Large intestine (tissue), 3 donors: ENCODE data around the gene FRRS1L. TPM values are rescaled to one million over a fixed set of nuclear protein-coding genes. Genes with fewer than 3 reads are reported as not detected.
A peak's percentile ranks its signal among the peaks of the same experiment; 100 is the strongest.

Experiments
- DNase-seq, 2 donors: peaks; one replicate each; pipeline versions ENCODE4 v3.0.0 to v3.0.0-alpha.2; 2013
- H3K27ac ChIP-seq: one replicate; pipeline ENCODE4 v1.5.1; 2013; ENCODE audit warnings: low read length
- H3K27me3 ChIP-seq: 2 replicates; pipeline ENCODE4 v1.6.1; 2013; ENCODE audit warnings: low read length; ENCODE audit not compliant: control insufficient read depth, insufficient read depth
- H3K36me3 ChIP-seq: 2 replicates; pipeline ENCODE4 v1.6.1; 2013; ENCODE audit warnings: low read length; ENCODE audit not compliant: control insufficient read depth, insufficient read depth
- H3K4me1 ChIP-seq: one replicate; pipeline ENCODE4 v1.6.1; 2013; ENCODE audit warnings: low read length; ENCODE audit not compliant: control insufficient read depth, insufficient read depth
- H3K4me3 ChIP-seq: one replicate; pipeline ENCODE4 v1.5.1; 2013; ENCODE audit warnings: low read length
- H3K9me3 ChIP-seq: one replicate; pipeline ENCODE4 v1.6.1; 2013; ENCODE audit warnings: mild to moderate bottlenecking, low read depth, low read length, moderate library complexity; ENCODE audit not compliant: control insufficient read depth
- WGBS: methylation state at CpG from one replicate; pipeline ENCODE4 v1.1.5; 2013; ENCODE audit warnings: low lambda C conversion rate; ENCODE audit not compliant: insufficient coverage; 5-methylcytosine and 5-hydroxymethylcytosine counted together
- polyA plus RNA-seq: library from polyadenylated mRNA; unstranded; fragments of 120-200 nt; gene quantifications from one replicate; pipeline ENCODE4 v1.2.1, GENCODE V29; 2013

The FRRS1L gene
- polyA plus RNA-seq, 1 donor = 9.1 TPM

DNA sequence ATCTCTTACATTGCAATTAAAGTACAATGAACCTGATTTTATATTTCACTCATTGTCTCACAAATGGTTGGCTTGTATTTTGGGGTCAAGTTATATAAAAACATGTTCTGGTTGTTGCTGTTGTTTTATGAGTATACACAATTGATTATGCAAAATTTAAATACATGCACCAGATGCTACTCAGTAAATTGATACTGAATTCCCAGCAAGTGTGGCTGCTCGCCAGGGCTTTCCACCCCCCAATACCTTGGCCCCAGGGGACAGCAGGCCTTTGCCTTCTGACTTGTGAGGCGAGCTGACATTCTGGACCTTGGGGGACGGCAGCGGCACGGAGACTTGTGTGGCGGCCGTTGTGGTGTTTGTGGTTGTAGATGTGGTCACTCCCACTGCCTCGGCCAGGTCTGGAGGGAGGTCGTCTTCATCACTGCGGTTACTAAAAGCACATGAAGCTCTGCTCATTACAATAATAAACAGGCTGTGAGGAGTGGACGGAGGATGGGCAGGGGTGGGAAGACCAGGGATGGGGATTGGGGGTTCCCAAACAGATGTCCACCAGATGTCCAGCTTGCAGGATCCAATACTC is 27.0 kb upstream of the FRRS1L start:
- Histone ChIP-seq H3K27ac (no peak overlapping the region), H3K9me3 (no peaks in the 10 kb centered on the region), H3K4me1 (no peaks in the 10 kb centered on the region), H3K36me3 (no peaks in the 10 kb centered on the region), H3K27me3 (no peaks in the 10 kb centered on the region), H3K4me3 (no peak overlapping the region)
- WGBS = no CpG with 5 or more reads among the region's 11 CpGs
- no peak for DNase-seq

DNA sequence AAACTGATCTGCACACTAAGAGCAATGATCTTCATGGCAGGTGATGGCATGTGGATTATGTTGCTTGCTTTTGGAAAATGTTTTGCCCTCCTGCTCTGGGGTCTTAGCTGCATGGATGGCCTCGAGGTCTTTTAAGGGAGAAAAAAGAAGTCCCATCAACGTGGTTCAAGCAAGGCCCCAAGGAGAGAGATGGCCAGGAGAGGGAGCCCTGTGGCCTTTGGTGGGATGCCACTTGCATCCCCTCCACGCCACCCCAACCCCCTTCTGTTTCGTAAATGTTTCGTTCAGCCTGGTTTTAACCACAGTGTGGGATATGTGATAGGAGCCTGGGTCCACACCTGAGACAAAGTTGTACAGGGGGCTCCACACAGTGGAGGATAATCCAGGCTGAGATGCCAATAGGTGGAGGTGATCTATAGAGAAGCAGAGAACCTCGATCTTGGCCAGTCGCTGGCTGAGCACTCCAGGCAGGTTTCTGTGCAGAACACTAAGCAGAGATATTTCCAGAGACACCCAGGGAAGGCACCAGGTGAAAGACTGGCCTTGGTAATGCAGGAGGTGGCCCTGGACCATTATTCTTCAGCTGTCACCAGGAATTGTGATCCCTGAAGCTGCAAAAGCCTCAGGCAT is 25.8 kb upstream of the FRRS1L start:
- no peak overlapping the region for H3K4me3 ChIP-seq
- peak; percentile 30 to 33 for DNase-seq
- no peak overlapping the region for H3K27ac ChIP-seq
- H3K27me3 ChIP-seq = no peaks in the 10 kb centered on the region
- H3K9me3 ChIP-seq = no peaks in the 10 kb centered on the region
- WGBS = no CpG with 5 or more reads among the region's 7 CpGs
- no peaks in the 10 kb centered on the region for H3K36me3 ChIP-seq
- no peaks in the 10 kb centered on the region for H3K4me1 ChIP-seq

DNA sequence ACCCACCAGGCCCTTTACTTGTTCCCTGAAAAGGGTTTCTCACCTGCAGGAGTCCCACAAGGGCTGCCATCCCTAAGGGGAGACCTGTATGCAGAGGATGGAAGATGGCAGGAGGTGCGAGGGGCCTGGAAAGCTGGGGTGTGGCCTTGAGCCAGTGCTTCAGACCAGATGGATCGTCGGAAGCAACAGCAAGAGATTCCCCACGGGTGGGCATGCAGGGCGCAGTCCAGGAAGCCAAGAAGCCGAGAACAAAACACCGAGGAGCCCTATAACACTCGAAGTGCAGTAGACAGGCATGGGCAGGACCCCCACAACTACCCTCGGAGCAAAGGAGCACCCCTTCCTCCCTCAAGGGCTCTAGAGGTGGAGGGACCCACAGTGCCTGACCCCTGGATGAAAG is 24.7 kb upstream of the FRRS1L start:
- Histone ChIP-seq H3K27ac (no peak overlapping the region), H3K27me3 (no peaks in the 10 kb centered on the region), H3K9me3 (no peaks in the 10 kb centered on the region), H3K36me3 (no peaks in the 10 kb centered on the region), H3K4me3 (no peak overlapping the region), H3K4me1 (no peaks in the 10 kb centered on the region)
- WGBS = no CpG with 5 or more reads among the region's 9 CpGs
- no peak for DNase-seq

DNA sequence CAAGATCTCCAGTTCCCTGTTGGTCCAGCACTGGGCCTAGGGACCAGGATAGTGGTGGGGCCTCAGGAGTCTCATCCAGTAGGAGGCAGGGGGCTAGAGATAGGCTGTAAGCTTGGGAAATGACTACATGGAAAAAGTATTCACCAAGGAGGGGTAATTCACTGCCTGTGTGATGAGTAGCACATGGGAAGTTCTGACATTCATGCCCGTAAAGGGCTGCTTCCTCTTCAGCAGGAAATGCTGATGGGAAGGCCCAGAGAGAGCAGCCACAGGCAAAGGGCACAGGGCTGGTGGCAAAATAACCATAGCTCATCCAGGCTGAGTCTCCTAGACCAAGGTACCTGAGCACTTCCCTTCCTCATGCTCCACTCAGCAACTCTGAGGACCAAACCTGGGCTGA is 23.1 kb upstream of the FRRS1L start:
- no peaks in the 10 kb centered on the region for H3K27me3 ChIP-seq
- no peaks in the 10 kb centered on the region for H3K36me3 ChIP-seq
- no CpG with 5 or more reads among the region's 1 CpG for WGBS
- H3K9me3 ChIP-seq = no peaks in the 10 kb centered on the region
- no peaks in the 10 kb centered on the region for H3K4me1 ChIP-seq
- no peak overlapping the region for H3K4me3 ChIP-seq
- no peak for DNase-seq
- H3K27ac ChIP-seq = no peak overlapping the region

DNA sequence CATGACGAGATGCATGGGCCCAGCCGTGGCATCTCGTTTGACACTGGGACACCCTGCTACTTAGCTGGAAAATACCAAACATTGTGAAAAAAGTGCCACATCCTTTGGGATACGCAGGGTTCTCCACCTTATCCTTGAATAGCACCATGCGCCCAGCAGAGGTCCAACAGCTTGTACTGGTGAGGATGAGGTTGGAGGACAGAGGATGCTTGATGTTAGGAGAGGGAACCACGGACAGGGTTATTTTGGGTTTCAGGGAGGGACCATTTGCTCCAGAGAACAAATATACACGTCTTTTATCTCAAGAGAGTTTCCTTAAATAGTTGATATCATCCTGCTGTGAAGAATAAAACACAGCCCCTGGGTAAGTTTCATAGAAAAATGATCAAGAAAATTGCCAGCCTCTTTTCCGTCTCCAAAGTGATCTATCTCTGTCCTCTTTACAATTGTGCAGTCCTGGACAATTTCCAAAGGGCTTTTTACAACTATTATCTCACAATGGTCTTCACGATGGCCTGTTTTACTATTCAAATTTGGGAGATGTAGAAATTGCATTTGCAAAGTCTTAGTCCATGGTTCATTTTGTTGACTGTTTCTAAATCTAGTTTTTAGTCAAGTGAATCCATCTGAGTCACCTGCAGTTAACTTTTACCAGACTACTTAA is 19.9 kb upstream of the FRRS1L start:
- no peaks in the 10 kb centered on the region for H3K27me3 ChIP-seq
- no peaks in the 10 kb centered on the region for H3K4me1 ChIP-seq
- no peaks in the 10 kb centered on the region for H3K36me3 ChIP-seq
- no peaks in the 10 kb centered on the region for H3K9me3 ChIP-seq
- H3K27ac ChIP-seq = no peak overlapping the region
- H3K4me3 ChIP-seq = no peak overlapping the region
- DNase-seq = no peak
- no CpG with 5 or more reads among the region's 9 CpGs for WGBS

DNA sequence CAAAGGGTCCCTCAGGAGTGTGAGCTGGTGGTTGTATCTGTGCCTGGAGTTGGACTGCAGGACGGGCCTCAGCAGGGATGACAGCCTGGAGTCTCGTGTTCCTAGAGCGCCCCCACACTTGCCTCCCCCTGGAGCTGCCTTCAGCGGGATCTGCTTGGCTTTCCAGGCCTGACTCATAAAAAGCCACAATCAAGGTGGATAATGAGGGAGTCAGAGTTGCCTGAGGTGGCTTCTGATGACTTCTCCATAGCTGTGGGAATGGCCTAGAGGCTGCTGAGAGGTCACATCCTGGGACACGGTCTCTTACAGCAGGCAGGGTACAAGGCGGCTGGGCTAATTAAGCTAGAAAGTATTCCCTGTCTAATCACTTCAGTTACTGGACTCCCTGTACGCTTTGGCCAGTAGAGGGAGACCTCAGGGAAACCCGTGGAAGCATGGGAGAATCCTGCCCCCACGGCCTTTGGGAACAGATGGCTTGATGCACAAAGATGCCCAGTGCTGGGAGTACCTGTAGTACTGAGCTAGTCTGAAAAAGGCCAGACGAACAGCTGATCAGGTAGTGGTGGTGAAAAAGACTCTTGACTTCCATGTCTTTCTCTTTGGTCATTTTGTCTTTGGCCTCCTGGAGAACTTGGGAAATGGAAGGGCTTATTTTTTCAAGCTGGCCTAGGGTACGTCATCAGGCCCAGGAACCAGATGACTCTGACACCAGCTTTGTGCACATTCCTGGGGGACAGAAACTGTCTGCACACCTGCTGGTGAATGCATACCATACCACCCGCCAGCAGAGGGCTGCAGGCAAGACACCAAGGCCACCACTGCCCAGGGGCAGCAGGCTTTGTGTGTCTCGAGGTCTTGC is 16.1 kb upstream of the FRRS1L start:
- H3K4me3 ChIP-seq = no peak overlapping the region
- no peaks in the 10 kb centered on the region for H3K36me3 ChIP-seq
- no peaks in the 10 kb centered on the region for H3K27me3 ChIP-seq
- DNase-seq = peak in 1 of 2 donors; percentile 41
- H3K9me3 ChIP-seq = no peaks in the 10 kb centered on the region
- no peak overlapping the region for H3K27ac ChIP-seq
- no peaks in the 10 kb centered on the region for H3K4me1 ChIP-seq
- WGBS = 0% methylated on average over 1 of the region's 13 CpGs

GRCh38 chr9:109182550-109182939 is 15.5 kb upstream of the FRRS1L start:
- WGBS = no CpG with 5 or more reads among the region's 9 CpGs
- Histone ChIP-seq H3K4me1 (no peaks in the 10 kb centered on the region), H3K27ac (no peak overlapping the region), H3K4me3 (no peak overlapping the region), H3K27me3 (no peaks in the 10 kb centered on the region), H3K36me3 (no peaks in the 10 kb centered on the region), H3K9me3 (no peaks in the 10 kb centered on the region)
- no peak for DNase-seq

GRCh38 chr9:109181284-109181683 is 14.2 kb upstream of the FRRS1L start:
- H3K27ac ChIP-seq = no peak overlapping the region
- no CpG with 5 or more reads among the region's 1 CpG for WGBS
- H3K27me3 ChIP-seq = no peaks in the 10 kb centered on the region
- H3K4me3 ChIP-seq = no peak overlapping the region
- no peak for DNase-seq
- no peaks in the 10 kb centered on the region for H3K9me3 ChIP-seq
- no peaks in the 10 kb centered on the region for H3K36me3 ChIP-seq
- no peaks in the 10 kb centered on the region for H3K4me1 ChIP-seq

DNA sequence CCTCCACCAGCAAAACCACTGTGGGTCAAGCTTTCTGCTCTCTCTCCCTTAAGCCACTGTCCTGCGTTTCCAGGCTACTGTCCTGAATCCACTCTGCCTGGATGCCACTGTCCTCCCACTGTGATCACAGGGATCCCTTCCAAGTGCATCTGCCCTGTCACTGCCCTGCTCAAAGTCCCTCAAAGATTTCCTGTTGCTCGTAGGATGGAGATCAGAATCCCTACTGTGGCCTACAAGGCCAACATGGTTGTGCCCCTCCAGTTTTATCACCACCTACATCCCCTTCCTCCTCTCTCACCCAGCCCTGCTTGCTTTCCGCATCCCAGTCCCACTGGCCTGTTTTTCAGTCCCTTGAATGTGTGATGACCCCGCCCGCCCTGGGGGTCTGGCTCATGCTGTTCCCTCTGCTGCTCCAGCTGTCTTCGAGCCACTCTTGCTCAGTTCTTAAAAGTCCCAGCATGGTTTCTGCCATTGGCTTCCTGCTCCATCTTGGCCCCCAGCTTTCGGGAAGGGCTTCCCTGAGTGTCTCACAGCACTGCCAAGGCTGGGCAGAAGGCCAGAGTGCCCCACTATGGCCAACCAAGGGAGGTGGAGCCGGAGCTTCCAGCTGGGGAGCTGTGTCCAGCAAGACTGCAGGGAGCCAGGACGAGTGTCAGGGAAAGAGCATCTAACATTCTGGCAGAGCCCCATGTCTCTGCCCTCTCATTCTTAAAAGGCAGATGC is 12.9 kb upstream of the FRRS1L start:
- WGBS = 40% methylated on average over 1 of the region's 9 CpGs
- H3K4me3 ChIP-seq = no peak overlapping the region

GRCh38 chr9:109176963-109177362 is 9.9 kb upstream of the FRRS1L start:
- no peaks in the 10 kb centered on the region for H3K36me3 ChIP-seq
- H3K27ac ChIP-seq = no peak overlapping the region
- no peaks in the 10 kb centered on the region for H3K9me3 ChIP-seq
- no peak overlapping the region for H3K4me3 ChIP-seq
- no peaks in the 10 kb centered on the region for H3K27me3 ChIP-seq
- no peaks in the 10 kb centered on the region for H3K4me1 ChIP-seq
- DNase-seq = no peak
- 100% methylated on average over 1 of the region's 2 CpGs for WGBS

More for the DNA sequence above, 12.9 kb upstream of the FRRS1L start:
- H3K9me3 ChIP-seq = no peaks in the 10 kb centered on the region
- H3K27ac ChIP-seq = no peak overlapping the region
- no peaks in the 10 kb centered on the region for H3K27me3 ChIP-seq
- DNase-seq = no peak
- H3K36me3 ChIP-seq = no peaks in the 10 kb centered on the region
- no peaks in the 10 kb centered on the region for H3K4me1 ChIP-seq
